Caco-2 (cell line): ENCODE results near the gene ATP5ME. TPM values are rescaled to one million over a fixed set of nuclear protein-coding genes. Genes with fewer than 3 reads are reported as not detected.
"Not testable (repeated sequence)": the region's sequence is repeated elsewhere in the genome, so short reads cannot be mapped to it uniquely, and the experiment has no call there.

Experiments
- BruUV-seq: library from RNA; stranded (reverse); fragments of 400-500 nt; replicated peaks from 2 replicates; lab custom pipeline; 2021; lab: Mats Ljungman, UMichigan
- CTCF ChIA-PET: fragments of 300-600 bp; sonication (Branson Sonifier 250); formaldehyde crosslinking; loops from one replicate; lab custom pipeline; 2022; ENCODE audit warnings: antibody characterized with exemption; lab: Charles Lee
- POLR2A ChIA-PET: fragments of 300-600 bp; sonication (Branson Sonifier 250); formaldehyde crosslinking; loops from one replicate; lab custom pipeline; 2022; ENCODE audit warnings: antibody characterized with exemption; lab: Charles Lee
- DNase-seq, 2 experiments: peaks; one replicate each; pipeline versions ENCODE4 v3.0.0 to v3.0.0-alpha.2; 2020 to 2022
- H3K27me3 ChIP-seq: replicated peaks from 2 replicates; pipeline ENCODE4 v1.6.0; 2011; ENCODE audit warnings: low read length; ENCODE audit not compliant: control insufficient read depth, insufficient read depth
- H3K36me3 ChIP-seq: 2 replicates; pipeline ENCODE4 v1.5.1; 2011; ENCODE audit warnings: low read length; ENCODE audit not compliant: control insufficient read depth, insufficient read depth
- H3K4me1 ChIP-seq: fragments of 250-450 bp; sonication (Bioruptor Pico); 2 replicates; pipeline ENCODE4 v1.5.1; 2020; ENCODE audit warnings: mild to moderate bottlenecking
- H3K4me3 ChIP-seq: 2 replicates; pipeline ENCODE4 v1.5.1; 2011; ENCODE audit warnings: low read depth, mild to moderate bottlenecking, control low read depth, low read length
- H3K9me3 ChIP-seq: fragments of 250-450 bp; sonication (Bioruptor Pico); 2 replicates; pipeline ENCODE4 v1.5.1; 2020; ENCODE audit warnings: mild to moderate bottlenecking, moderate library complexity
- H3K27ac Mint-ChIP-seq: one replicate; pipeline ENCODE4 v1.8.0; 2022; ENCODE audit warnings: mixed read lengths; ENCODE audit not compliant: unreplicated experiment
- H3K27me3 Mint-ChIP-seq: one replicate; pipeline ENCODE4 v1.8.0; 2022; ENCODE audit warnings: mixed read lengths; ENCODE audit not compliant: insufficient read depth, unreplicated experiment
- H3K36me3 Mint-ChIP-seq: one replicate; pipeline ENCODE4 v1.8.0; 2022; ENCODE audit warnings: mild to moderate bottlenecking, mixed read lengths; ENCODE audit not compliant: insufficient read depth, unreplicated experiment
- H3K4me1 Mint-ChIP-seq: one replicate; pipeline ENCODE4 v1.8.0; 2022; ENCODE audit warnings: low read depth, mixed read lengths; ENCODE audit not compliant: unreplicated experiment
- H3K4me3 Mint-ChIP-seq: one replicate; pipeline ENCODE4 v1.8.0; 2022; ENCODE audit warnings: mild to moderate bottlenecking, moderate library complexity, mixed read lengths; ENCODE audit not compliant: unreplicated experiment
- H3K9me3 Mint-ChIP-seq: one replicate; pipeline ENCODE4 v1.8.0; 2022; ENCODE audit warnings: mixed read lengths; ENCODE audit not compliant: unreplicated experiment
- intact Hi-C: fragments of 100-400 bp; cut with micrococcal nuclease; formaldehyde crosslinking; loops from one replicate; pipeline ENCODE4 v1.10.0; 2022; ENCODE audit not compliant: unreplicated experiment
- total RNA-seq: library from RNA; stranded (reverse); gene quantifications from 2 replicates; pipeline ENCODE4 v1.2.3, GENCODE V29; 2022
- TF ChIP-seq, protein P1 (sequence below), 2 experiments: fragments of 200-600 bp in 1 of 2; IDR thresholded peaks; 1 replicate in 1 of 2; 2 replicates in 1 of 2; pipeline versions ENCODE4 v1.5.1 to v1.8.0; 2011 to 2022; ENCODE audit warnings: antibody characterized with exemption in 1 of 2, control low read depth in 1 of 2, inconsistent platforms in 1 of 2, low read depth in 1 of 2, low read length in 1 of 2, mild to moderate bottlenecking in 1 of 2, moderate library complexity in 1 of 2; ENCODE audit not compliant: insufficient read depth in 1 of 2, severe bottlenecking in 1 of 2, unreplicated experiment in 1 of 2

Gene ATP5ME
- total RNA-seq, 1 experiment from 2014 or later: 244 TPM

DNA sequence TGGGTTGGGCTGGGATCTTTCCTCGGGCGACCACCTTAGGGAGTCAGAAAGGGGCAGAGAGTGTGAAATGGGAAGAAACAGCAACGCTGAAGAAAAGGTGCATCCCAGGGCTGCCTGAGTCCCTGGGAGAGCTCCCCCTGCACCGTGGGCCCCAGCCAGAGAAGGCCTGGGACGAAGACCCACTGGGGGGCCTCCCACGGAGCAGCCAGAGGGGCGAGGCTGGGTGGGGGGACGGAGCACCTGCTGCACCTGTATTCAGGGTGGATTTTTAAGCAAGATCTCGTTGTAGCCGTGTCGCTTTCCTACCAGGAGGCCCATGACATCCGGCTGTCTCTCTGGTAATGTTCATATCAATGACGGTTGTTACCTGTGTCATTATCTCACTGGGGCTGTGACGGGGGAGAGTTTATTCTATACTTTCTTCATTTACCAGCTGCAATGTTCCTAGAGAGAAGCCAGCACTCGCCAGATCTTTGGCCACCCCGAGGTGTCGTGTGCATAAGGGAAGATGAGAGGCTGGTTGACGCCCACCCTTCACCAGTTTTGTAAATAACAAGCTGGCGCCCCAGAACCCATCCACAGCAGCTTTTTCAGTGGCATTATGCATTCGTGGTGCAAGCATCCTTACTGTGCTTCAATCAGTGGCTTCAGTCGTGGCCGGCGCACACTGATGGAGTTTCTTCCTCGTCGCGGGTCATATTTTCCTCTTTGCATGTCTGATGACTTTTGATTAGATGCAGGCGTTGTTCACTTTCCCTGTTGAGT lies 25.9 kb upstream of the ATP5ME start:
- Histone ChIP-seq H3K4me1 (no peaks in the 10 kb centered on the region), H3K36me3 (no peaks in the 10 kb centered on the region), H3K4me3 (no peak overlapping the region), H3K9me3 (no peaks in the 10 kb centered on the region), H3K27me3 (no peaks in the 10 kb centered on the region)
- no TSS peak for BruUV-seq
- TF ChIP-seq, protein P1, sequence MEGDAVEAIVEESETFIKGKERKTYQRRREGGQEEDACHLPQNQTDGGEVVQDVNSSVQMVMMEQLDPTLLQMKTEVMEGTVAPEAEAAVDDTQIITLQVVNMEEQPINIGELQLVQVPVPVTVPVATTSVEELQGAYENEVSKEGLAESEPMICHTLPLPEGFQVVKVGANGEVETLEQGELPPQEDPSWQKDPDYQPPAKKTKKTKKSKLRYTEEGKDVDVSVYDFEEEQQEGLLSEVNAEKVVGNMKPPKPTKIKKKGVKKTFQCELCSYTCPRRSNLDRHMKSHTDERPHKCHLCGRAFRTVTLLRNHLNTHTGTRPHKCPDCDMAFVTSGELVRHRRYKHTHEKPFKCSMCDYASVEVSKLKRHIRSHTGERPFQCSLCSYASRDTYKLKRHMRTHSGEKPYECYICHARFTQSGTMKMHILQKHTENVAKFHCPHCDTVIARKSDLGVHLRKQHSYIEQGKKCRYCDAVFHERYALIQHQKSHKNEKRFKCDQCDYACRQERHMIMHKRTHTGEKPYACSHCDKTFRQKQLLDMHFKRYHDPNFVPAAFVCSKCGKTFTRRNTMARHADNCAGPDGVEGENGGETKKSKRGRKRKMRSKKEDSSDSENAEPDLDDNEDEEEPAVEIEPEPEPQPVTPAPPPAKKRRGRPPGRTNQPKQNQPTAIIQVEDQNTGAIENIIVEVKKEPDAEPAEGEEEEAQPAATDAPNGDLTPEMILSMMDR (IDR thresholded peaks at IDR 0.05; ENCODE audit: insufficient read depth in 1 of 2, low read depth in 1 of 2, low read length in 1 of 2, severe bottlenecking in 1 of 2, unreplicated experiment in 1 of 2): no peak
- Mint-ChIP-seq H3K27me3 (no peaks in the 10 kb centered on the region), H3K9me3 (peaks cover 3% of the 10 kb centered on the region), H3K27ac (no peak overlapping the region), H3K4me3 (no peak overlapping the region), H3K4me1 (no peaks in the 10 kb centered on the region), H3K36me3 (peaks cover 7% of the 10 kb centered on the region)
- POLR2A ChIA-PET: no interaction called here
- CTCF ChIA-PET: interaction anchor here (0.6 to 0.8 kb wide), 3 partner anchors 13 to 147 kb away, joined by 3 to 5 read pairs (median 3); no protein-coding TSS in a partner anchor
- intact Hi-C loops: no loop called here
- no peak for DNase-seq

DNA sequence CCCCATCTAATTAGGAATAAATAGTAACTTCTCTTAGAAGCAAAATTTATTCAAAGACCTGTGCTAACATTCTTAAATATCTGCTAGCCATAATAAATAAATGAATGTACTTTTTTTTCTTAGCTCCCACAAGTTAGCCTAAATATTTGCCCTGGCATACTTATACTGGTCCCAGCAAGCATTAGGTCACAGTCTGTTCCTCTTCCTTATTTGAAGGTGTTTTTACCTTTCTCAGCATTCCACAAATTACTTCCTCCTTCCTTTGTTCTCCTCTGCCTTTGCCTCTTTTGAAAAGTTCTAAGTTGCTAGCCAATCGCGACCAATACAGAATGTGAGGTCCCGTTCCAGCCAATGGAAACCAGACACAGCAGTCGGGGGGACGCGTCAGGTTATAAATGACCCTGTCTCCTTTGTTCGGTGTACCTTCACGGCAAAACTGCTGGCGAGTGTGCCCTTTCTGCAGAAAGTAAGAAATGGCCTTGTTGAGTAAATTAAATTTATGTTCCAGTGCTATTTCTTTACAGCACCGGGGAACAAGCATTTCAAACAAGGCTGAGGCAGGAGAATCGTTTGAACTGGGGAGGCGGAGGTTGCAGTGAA lies 20.4 kb upstream of the ATP5ME start:
- DNase-seq, CTCF ChIA-PET, H3K4me3 Mint-ChIP-seq, H3K36me3 Mint-ChIP-seq, BruUV-seq, H3K27ac Mint-ChIP-seq, H3K27me3 ChIP-seq, H3K4me1 ChIP-seq, POLR2A ChIA-PET, intact Hi-C loops, H3K36me3 ChIP-seq, H3K4me1 Mint-ChIP-seq, H3K4me3 ChIP-seq, H3K27me3 Mint-ChIP-seq, H3K9me3 ChIP-seq: not testable (repeated sequence)
- peaks cover 13% of the 10 kb centered on the region for H3K9me3 Mint-ChIP-seq

DNA sequence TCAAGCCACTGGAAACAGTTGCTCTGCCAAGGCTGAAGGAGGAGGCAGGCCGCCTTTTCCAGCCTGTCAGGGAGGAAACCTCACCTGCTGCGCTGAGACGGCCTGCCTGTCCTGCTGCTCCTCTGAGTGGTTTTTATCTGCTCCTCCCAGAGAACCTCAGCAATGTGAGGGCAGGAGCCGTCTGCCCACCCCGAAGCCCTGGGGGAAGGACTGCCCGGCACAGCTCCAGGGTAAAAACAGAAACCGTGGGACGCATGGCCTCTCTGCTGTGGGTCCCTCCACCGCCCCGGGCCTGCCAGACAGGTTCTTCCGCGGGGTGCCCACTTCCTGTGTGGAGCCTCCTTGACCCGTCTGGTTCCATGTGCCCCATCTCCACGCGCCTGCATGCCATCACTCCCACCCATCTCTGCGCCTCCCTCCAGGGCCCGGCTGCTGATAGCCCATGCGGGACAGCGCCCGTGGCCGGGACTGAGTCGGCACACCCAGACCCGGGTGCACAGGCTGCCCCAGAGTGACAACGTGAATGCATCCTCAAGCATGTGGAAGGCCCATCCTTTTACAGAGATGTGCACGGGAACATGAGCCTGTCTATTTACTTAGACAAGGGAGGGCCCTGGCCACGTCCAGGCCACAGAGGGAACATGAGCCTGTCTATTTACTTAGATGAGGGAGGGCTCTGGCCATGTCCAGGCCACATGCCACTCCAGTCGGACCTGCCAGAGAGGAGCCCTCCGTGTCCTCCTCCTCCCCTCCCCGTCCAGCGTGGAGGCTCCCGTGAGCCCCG lies 18.9 kb upstream of the ATP5ME start:
- DNase-seq: no peak
- peaks cover 3% of the 10 kb centered on the region; the same call in 1 of the 2 replicates for H3K4me1 ChIP-seq
- H3K36me3 Mint-ChIP-seq: peaks cover 5% of the 10 kb centered on the region
- H3K36me3 ChIP-seq: no peaks in the 10 kb centered on the region
- CTCF ChIA-PET: no interaction called here
- no peaks in the 10 kb centered on the region for H3K27me3 ChIP-seq
- no peaks in the 10 kb centered on the region for H3K27me3 Mint-ChIP-seq
- H3K9me3 ChIP-seq: no peaks in the 10 kb centered on the region
- H3K9me3 Mint-ChIP-seq: peaks cover 13% of the 10 kb centered on the region
- H3K4me3 Mint-ChIP-seq: no peak overlapping the region
- no peak overlapping the region for H3K4me3 ChIP-seq
- POLR2A ChIA-PET: no interaction called here
- TF ChIP-seq, protein P1 (IDR thresholded peaks at IDR 0.05; ENCODE audit: insufficient read depth in 1 of 2, low read depth in 1 of 2, low read length in 1 of 2, severe bottlenecking in 1 of 2, unreplicated experiment in 1 of 2): no peak
- BruUV-seq: no TSS peak
- H3K27ac Mint-ChIP-seq: no peak overlapping the region
- no peaks in the 10 kb centered on the region for H3K4me1 Mint-ChIP-seq
- intact Hi-C loops: no loop called here
